ENCODE measurements around the gene SLC37A2.
"Not testable (repeated sequence)": the region's sequence is repeated elsewhere in the genome, so short reads cannot be mapped to it uniquely, and the experiment has no call there.

The SLC37A2 gene

DNA sequence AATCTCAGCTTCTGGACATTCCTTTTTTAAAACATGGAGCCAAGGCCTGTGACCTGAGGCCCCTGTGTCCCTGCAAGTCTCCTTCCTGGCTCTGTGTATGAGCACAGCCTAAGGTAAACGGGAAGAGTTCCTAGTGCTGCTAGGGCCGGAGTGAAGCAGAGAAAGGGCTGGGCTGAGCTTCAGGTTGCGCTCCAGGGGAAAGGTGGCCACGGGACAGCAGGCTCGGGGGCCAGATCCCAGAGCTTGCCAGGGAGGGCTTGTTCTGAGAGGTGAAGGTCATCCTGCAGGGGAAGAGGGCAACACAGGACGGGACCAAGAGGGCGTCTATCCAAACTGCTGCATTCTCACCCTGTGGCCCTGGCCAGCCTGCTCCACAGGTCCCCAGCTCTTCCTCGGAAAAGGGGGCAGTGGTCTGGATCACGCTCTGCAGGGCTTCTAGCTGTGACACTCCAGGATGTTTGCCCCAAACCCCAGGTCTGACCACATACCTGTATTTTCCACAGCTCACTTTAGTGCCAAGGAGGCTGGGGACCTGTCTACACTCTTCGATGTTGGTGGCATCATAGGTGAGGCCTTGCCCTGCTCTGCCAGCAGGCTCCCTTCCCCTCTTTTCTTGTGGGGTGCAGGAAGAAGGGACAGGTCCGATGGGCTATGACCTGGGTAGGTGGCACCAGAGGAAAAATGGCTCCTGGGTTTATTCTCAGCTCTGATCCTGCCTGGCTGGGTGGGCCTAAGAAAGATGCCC, 20.4 kb downstream of the SLC37A2 start:
- DNase-seq (ENCODE audit: low read depth in 4 of 4, low spot score in 1 of 4) = no peak

DNA sequence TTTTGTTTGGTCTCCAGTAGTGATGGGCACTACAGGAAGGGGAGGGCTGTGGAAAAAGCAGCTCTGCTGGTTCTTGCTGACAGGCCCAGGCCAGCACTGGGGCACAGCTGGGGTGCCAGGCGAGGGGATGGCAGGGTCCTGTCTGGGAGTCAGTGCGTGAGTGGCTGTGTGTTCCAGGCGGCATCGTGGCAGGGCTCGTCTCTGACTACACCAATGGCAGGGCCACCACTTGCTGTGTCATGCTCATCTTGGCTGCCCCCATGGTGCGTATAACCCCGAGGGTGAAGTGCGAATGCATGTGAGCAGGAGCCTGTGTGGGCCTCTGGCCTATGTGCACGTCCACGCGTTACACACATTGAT, 20.9 kb downstream of the SLC37A2 start:
- no peak for DNase-seq (ENCODE audit: low read depth in 4 of 4, low spot score in 1 of 4)

DNA sequence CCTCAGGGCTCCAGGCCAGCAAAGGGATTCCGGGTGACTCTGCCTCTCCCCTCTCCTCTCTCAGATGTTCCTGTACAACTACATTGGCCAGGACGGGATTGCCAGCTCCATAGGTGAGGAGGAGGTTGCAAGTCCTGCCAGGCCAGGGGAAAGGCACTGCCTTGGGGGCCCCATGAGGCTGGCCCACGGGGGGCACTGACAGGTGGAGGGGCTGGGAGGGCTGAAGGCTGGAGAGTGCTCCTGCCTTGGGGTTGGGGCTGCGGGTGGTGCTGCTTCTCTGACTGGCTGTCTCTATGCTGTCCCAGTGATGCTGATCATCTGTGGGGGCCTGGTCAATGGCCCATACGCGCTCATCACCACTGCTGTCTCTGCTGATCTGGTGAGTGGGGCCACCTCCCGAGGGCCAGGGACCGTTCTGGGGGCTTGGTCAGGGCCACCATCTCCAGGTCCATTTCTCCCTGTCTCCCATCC, 21.7 kb downstream of the SLC37A2 start:
- DNase-seq (ENCODE audit: low read depth in 4 of 4, low spot score in 1 of 4) = no peak

DNA sequence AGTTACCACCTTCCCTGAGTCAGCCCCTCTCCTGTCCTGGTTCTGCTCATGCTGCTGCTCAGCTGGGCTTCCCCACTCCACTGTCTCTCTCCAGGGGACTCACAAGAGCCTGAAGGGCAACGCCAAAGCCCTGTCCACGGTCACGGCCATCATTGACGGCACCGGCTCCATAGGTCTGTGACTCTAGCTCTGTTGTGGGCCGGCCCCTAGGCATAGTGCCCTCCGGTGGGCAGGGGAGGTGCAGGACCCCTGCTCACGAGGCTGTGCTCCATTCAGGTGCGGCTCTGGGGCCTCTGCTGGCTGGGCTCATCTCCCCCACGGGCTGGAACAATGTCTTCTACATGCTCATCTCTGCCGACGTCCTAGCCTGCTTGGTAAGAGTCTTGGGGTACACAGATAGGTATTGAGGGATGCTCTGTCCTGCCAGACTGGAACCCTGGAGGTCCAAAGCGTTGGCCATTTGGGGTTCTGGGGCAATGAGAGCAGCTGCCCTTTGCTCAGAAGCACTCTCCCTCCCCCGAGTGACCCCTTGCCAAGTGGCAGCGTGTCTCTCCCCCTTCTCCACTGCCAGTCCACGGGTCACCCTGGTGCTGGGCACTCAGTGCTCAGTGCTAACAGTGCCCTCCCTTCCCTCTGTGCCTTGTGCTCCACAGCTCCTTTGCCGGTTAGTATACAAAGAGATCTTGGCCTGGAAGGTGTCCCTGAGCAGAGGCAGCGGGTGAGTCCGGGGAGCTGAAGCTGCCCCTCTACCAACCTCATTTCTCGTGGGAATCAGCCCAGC, 22.4 kb downstream of the SLC37A2 start:
- no peak for DNase-seq (ENCODE audit: low read depth in 4 of 4, low spot score in 1 of 4)

DNA sequence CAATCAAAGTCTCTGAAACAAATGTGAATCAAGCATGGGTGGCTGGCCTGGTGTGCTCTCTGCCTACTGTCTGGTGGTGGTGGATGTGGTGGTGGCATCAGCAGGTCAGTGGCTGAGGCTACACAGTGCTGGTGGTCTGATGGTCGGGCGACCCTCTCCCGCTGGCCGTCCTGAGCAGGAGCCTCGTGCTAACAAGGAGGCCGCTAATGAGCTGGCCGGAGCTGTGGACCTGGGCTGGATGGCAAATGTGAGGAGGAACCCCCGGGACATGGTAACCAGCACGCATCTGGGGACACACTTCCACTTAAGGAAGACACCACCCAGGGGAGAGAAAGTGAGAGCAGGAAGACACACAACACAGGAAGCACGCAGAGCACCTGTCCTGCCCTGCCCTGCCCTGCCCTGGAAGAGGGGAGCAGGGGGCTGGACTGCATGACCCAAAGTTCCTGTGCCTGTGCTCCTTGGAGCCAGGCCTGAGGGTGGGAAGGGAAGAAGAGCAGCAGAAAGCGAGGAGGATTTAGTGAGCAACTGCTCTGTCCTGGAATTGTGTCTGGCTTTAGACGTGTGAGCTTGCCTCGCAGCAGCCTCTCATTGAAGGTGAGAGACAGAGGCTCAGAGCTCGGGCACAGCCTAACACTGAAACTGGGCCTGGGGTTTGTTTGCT, 23.7 kb downstream of the SLC37A2 start:
- no peak for DNase-seq (ENCODE audit: low read depth in 4 of 4, low spot score in 1 of 4)

DNA sequence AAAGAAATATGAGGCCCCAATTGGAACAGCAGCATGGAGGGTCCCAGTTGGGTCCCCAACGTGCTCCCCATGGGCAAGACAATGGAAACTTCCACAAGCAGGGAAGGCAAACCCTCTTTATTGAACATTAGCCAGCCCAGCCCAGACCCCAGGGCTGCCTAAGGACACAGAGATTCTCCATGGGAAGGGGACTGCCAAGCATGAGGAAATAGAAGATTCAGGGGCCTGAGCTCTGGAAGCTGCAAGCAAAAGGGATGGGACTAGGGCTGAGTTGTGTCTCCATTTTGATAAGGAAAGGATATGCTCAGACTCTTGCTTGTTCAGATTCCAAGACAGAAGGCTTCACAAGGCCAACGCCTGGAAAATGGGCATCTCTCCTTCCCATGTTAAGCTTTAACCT, 25.0 kb downstream of the SLC37A2 start:
- DNase-seq (ENCODE audit: low read depth in 4 of 4, low spot score in 1 of 4) = no peak

DNA sequence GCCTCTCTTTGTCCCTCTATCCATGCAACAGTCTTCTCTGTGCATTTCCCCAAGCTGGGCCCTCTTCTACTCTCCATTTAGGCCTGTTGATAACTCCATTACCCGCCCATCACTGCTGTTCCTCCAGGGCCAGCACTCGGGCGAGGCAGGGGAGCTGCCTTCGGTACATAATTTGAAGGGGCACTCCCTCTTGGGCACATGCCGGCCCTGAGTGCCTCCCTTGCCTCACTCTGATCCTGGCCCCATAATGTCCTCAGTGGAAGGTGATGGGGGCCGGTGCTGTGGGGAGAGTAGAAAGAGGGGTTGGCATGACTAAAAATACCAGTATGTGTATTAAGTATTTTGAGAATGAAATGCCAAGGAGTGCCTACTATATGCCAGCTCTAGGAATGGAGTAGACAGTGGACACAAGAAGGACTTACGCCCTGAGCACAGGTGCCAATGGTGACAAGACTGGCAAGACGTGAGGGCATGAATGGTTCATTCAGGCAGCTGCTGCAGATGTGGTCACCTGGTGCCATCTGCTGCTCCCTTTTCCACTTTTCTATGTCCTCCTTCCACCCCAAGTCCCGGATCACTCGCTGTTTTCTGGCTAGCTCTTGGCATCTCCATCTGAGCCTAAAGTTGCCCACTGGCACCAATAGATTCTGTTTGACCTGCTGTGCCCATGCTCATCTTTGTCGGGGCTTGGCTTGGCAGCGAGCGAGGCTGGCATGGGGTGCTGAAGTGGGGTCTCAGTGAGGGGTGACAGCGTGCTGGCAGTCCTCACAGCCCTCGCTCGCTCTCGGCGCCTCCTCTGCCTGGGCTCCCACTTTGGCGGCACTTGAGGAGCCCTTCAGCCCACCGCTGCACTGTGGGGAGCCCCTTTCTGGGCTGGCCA, 25.7 kb downstream of the SLC37A2 start:
- DNase-seq (ENCODE audit: low read depth in 4 of 4, low spot score in 1 of 4) = no peak

DNA sequence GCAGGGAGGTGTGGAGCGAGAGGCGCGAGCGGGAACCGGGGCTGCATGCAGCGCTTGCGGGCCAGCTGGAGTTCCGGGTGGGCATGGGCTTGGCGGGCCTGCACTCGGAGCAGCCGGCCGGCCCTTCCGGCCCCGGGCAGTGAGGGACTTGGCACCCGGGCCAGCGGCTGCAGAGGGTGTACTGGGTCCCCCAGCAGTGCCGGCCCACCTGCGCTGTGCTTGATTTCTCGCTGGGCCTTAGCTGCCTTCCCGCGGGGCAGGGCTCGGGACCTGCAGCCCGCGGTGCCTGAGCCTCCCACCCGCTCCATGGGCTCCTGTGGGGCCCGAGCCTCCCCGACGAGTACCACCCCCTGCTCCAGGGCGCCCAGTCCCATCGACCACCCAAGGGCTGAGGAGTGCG, 26.4 kb downstream of the SLC37A2 start:
- not testable (repeated sequence) for DNase-seq (ENCODE audit: low read depth in 4 of 4, low spot score in 1 of 4)

DNA sequence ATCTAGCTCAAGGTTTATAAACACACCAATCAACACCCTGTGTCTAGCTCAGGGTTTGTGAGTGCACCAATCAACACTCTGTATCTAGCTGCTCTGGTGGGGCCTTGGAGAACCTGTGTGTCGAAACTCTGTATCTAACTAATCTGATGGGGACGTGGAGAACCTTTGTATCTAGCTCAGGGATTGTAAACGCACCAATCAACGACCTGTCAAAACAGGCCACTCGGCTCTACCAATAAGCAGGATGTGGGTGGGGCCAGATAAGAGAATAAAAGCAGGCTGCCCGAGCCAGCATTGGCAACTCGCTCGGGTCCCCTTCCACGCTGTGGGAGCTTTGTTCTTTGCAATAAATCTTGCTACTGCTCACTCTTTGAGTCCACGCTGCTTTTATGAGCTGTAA, 27.0 kb downstream of the SLC37A2 start:
- DNase-seq (ENCODE audit: low read depth in 4 of 4, low spot score in 1 of 4) = not testable (repeated sequence)

DNA sequence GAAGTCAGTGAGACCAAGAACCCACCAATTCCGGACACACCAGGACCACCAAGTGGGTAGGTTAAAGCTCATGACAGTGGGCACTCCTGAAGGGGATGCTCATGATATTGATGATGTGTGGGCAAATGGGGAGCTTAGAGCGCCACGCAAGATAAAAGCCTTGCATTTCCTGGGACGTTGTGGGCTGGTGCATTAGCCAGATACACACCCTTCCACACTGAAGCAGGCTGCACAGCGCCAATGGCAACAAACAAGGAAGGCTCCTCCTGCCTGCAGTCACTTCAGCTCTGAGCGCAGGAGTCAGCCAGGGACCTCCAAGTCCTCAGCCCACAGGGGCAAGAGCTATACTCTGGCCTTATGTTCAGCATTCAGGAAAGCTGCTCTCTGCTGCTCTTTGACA, 27.7 kb downstream of the SLC37A2 start:
- no peak for DNase-seq (ENCODE audit: low read depth in 4 of 4, low spot score in 1 of 4)

DNA sequence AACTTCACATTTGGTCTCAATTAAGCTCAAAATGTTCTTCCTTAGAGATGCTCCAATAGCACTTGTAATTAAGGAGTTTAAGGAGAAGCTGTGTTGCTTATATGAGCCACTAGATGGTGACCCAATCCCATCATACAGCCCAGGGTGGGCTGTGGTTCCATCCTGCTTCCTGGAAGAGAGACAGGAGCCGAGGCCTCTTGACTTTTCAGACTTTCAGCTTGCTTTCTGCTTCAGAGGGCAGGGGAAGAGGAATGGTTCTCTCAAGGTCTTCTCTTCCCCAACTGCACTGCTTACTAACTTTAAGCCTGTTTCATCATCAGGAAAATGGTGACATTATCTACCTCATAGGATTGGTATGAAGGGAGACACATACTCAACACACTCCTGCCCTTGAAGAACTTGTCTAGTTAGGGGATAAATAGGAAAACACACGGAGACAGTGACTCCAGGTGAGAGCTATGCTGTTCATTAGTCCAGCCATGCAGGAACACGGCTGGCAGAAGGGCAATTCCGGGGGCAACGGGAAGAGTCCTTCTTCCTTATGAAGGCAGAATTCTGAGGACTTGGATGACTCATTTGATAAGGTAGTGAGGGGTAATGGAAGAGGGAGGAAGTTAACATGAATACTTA, 28.3 kb downstream of the SLC37A2 start:
- DNase-seq (ENCODE audit: low read depth in 4 of 4, low spot score in 1 of 4) = no peak

DNA sequence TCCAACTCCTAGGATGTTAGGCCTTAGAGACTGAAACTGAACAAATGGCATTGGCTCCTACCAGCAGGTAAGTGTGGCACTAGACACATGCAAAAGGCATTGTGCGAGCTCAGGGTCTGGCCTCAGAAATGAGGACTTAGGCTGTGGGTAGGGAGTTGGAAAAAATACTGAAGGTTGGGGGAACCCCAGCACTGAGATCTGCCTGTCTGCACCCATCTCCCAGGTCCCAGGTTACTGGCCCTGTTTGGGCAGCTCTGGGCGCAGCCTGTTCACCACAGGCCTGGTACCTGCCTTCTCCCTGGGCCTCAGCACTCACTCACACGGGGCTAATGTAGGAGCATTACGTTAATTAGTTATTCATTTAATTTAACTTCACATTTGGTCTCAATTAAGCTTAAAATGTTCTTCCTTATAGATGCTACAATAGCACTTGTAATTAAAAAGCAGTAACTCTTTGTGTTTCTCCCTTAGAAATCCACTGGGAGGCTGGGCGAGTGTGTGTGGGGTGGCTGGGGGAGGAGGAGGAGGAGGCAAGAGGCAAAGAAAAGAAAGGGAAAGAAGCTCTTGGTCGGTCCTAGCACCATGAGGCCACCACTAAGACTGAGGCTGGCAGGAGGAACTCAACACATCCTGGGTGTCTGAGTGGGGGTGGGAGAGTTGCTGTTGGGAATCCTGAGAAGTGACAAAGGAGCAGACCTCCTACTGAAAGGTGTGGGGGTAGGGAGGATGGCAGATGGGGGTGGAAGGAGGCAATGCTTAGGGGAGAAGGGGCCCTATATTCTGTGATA, 29.0 kb downstream of the SLC37A2 start:
- no peak for DNase-seq (ENCODE audit: low read depth in 4 of 4, low spot score in 1 of 4)

DNA sequence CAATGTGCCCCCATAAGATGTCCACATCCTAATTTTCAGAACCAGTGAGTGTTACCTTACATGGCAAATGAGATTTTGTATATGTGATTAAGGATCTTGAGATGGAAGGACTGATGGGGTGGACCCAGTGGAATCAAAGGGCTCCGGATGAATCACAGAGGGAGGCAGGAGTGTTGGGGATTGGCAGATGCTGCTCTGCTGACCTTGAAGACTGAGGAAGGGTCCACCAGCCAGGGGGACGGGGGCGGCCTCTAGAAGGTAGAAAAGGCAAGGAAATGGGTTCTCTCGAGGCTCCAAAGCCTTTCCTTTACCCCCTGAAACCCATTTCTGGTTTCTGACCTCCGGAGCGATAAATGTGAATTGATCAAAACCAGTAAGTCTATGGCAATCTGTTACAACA, 29.6 kb downstream of the SLC37A2 start:
- no peak for DNase-seq (ENCODE audit: low read depth in 4 of 4, low spot score in 1 of 4)

DNA sequence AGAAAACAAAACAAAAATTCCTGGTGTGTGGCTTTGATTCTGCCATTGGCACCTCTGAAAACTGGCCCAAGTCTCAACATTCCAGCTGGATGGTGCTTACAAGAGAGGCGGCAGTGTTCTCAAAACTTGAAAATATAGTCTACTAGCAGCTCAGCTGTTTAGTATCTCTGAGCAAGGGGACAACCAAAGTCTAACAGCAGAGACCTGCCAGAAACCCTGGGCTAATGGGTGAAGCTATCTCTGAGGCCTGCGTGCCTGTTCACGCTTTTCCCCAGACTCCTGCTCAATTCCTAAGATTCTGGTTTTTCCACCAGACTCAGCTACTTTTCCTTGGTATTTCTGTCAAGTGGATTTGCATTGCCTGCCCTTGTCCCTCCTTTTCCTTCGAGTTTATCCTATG, 30.4 kb downstream of the SLC37A2 start:
- no peak for DNase-seq (ENCODE audit: low read depth in 4 of 4, low spot score in 1 of 4)

DNA sequence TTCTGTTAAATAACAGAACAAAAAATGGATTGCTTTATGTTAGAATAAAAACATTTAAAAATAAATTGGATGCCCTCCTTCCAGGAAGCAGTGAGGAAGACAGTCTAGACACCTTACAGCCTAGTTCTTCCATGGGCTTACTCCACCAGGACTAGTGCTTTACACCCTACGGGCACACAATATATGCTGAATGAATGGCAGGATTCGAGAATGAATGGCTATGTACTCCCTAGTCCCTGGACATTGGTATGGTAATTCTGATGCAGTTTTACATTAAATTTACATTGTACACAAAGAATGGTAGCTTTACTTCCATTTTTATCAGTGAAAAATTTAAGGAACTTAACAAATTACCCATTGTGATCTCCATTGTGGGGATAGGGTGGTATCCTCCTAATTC, 31.6 kb downstream of the SLC37A2 start:
- DNase-seq (ENCODE audit: low read depth in 4 of 4, low spot score in 1 of 4) = no peak

DNA sequence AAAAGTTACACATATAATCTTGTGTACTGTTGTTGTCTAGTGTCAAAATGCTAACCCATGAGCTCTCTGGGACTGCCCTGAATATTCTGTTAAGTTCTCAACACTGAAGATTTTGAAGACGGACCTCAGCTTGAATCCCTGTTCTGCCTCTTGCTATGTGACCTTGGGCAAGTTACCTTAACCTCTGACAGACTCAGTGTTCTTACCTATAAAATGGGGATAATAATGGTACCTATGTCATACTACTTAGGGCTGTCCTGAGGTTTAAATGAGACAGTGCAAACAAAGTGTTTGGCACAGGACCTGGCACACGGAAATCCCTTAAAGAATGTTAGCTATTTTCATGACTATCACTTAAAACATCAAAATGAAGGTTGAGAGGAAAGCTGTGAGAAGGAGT, 37.0 kb downstream of the SLC37A2 start:
- DNase-seq (ENCODE audit: low read depth in 4 of 4, low spot score in 1 of 4) = no peak

DNA sequence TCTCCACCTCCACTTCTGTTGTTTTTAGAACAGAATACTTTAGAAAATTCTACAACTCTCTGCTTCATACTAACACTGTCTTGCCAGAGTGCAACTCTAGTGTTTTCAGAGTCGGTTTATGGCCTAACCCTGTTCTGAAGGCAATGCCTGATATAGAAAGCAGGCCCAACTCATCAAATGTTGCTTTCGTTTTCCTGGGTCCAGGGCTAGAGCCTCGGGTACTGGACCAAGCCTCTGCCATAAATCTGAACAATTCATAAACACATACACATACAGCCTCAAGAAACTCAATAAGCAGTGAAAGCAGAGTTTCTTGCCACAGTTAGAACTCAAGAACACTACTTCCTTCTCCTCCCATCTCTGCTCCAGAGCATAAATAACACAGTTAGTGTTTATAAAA, 38.5 kb downstream of the SLC37A2 start:
- no peak for DNase-seq (ENCODE audit: low read depth in 4 of 4, low spot score in 1 of 4)

DNA sequence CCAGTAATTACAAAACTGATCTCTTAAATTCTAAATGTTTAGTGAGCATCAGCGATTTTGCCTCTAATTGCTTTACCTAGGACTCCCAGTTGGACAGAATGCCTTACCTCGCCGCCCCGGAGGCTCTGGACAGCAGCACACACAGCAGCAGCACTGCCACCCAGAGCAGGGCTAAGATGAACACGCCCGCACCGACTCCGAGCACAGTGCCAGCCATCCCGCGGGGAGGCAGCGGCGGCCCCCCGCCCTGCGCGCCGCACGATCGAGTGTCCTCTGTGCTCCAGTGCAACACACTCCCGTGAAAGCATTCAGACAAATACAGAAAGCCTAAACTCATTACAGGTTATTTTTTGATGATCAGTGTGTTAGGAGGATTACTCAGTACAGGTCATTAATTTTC, 38.9 kb downstream of the SLC37A2 start:
- DNase-seq (ENCODE audit: low read depth in 4 of 4, low spot score in 1 of 4) = no peak

DNA sequence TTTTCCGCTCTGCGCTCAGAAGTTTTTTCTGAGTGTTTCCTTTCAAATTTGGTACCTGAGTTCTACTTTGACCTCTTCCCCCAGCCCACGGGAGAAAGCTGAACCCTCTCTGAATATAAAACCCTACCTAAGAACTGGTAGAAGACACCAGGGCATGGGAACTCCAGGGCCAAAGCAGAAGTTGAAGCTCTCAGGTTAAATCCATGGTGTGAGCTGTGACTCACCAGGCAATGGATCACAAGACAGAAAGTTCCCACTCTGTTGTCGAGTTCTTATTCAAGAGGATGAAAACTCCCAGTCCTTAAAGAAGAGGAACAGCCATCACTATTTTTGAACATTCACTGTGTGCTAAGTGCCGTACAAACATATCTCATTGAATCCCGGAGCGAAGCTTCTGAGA, 39.4 kb downstream of the SLC37A2 start:
- DNase-seq (ENCODE audit: low read depth in 4 of 4, low spot score in 1 of 4) = no peak

DNA sequence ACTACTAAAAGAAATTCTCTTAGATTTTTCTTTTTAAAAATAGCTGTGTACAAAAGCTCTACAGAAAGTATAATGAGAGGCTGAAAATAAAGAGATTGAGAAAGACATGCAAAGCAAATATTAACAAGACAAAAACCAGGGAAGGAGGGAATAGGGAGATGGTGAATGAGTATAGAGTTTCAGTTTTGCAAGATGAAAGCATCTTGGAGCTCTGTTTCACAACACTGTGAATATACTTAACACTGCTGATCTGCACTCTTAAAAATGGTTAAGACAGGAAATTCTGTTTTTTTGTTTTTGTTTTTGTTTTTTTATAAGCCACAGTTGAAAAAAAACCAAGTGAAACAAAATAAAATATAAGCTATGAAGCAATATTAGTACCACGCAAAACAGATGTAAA, 42.8 kb downstream of the SLC37A2 start:
- DNase-seq (ENCODE audit: low read depth in 4 of 4, low spot score in 1 of 4) = no peak

Measured in stimulated activated CD4-positive, alpha-beta T cell treated with anti-CD3 and anti-CD28 coated beads, Interleukin-1b, Interleukin-23, amount 100 ng/mL, for 24 hours (primary cell).